Gastrocnemius medialis (tissue), 4 donors: ENCODE data around the gene NT5C1A. TPM values are rescaled to one million over a fixed set of nuclear protein-coding genes. Genes with fewer than 3 reads are reported as not detected.

Experiments
- ATAC-seq, 2 donors: fragments of 150-250 bp; one replicate each; pipeline ENCODE4 v1.9.1; 2016
- DNase-seq, 2 donors: peaks; one replicate each; pipeline ENCODE4 v3.0.0-alpha.2; 2019
- H3K27ac ChIP-seq, 4 donors: fragments of 200-600 bp; sonication (generic); 1 replicate in 1 of 4; 2 replicates in 3 of 4; pipeline ENCODE4 v1.5.1; 2016 to 2018; ENCODE audit warnings: mild to moderate bottlenecking in 2 of 4, moderate library complexity in 1 of 4
- H3K27me3 ChIP-seq, 3 donors: fragments of 200-600 bp; sonication (generic) in 2 of 3; 1 replicate in 1 of 3; 2 replicates in 2 of 3; pipeline versions ENCODE4 v1.5.1 to v1.6.0; 2016 to 2019; ENCODE audit warnings: mild to moderate bottlenecking in 1 of 3, moderate library complexity in 1 of 3
- H3K36me3 ChIP-seq, 2 donors: fragments of 200-600 bp; sonication (generic) in 1 of 2; one replicate each; pipeline ENCODE4 v1.5.1; 2017 to 2018
- H3K4me1 ChIP-seq, 2 donors: fragments of 200-600 bp; sonication (generic) in 1 of 2; one replicate each; pipeline ENCODE4 v1.5.1; 2016 to 2017; ENCODE audit warnings: mild to moderate bottlenecking in 2 of 2
- H3K4me3 ChIP-seq, 4 donors: fragments of 200-600 bp; sonication (generic) in 3 of 4; 1 replicate in 1 of 4; 2 replicates in 3 of 4; pipeline ENCODE4 v1.5.1; 2016 to 2019; ENCODE audit warnings: mild to moderate bottlenecking in 2 of 4
- H3K9me3 ChIP-seq, 3 donors: fragments of 200-600 bp; sonication (generic) in 2 of 3; 1 replicate in 1 of 3; 2 replicates in 2 of 3; pipeline ENCODE4 v1.5.1; 2016 to 2019
- CTCF ChIP-seq, 5 experiments: fragments of 450-650 bp in 3 of 5; fragments of 200-600 bp in 2 of 5; sonication (generic) in 2 of 5; IDR thresholded peaks in 4 of 5; conservative IDR thresholded peaks in 1 of 5; 1 replicate in 4 of 5; 2 replicates in 1 of 5; pipeline ENCODE4 v1.5.1; 2016 to 2019; ENCODE audit warnings: antibody characterized with exemption in 5 of 5, mild to moderate bottlenecking in 3 of 5, moderate library complexity in 3 of 5
- POLR2A ChIP-seq, 2 donors: fragments of 450-650 bp; IDR thresholded peaks; one replicate each; pipeline ENCODE4 v1.6.1; 2017; ENCODE audit warnings: antibody characterized with exemption in 2 of 2, mild to moderate bottlenecking in 2 of 2, moderate library complexity in 2 of 2
- in situ Hi-C, 4 donors: fragments of 200-750 bp; cut with MboI; loops; one replicate each; pipeline versions ENCODE4 v1.15.0 to v1.8.0; 2017; ENCODE audit warnings: low sequenced_read_pairs in 4 of 4
- intact Hi-C: fragments of 100-400 bp; cut with DNase I; formaldehyde crosslinking; loops from one replicate; pipeline ENCODE4 v1.15.1; 2023; ENCODE audit warnings: low total_unique reads
- total RNA-seq, 4 donors: library from RNA; depleted of rRNA; stranded (reverse); fragments of >200 nt; gene quantifications; one replicate each; pipeline versions ENCODE4 v1.1.0 to v1.2.3, GENCODE V29; 2016

NT5C1A gene
- total RNA-seq, 4 donors from 2014 or later: 10.8 to 85.5 (median 59.9) TPM

- H3K36me3 ChIP-seq: no peaks in the 10 kb centered on the region
- H3K27ac ChIP-seq: no peak overlapping the region
- no peaks in the 10 kb centered on the region for H3K4me1 ChIP-seq
- intact Hi-C loops: no loop called here
- DNase-seq: no peak
- ATAC-seq: no peak
- in situ Hi-C loops: loop anchor here in 1 of 4 donors (10.0 kb wide), 1 partner anchor 109 kb away; no protein-coding TSS in a partner anchor
- H3K9me3 ChIP-seq: no peaks in the 10 kb centered on the region
- H3K4me3 ChIP-seq: no peak overlapping the region
- TF ChIP-seq POLR2A (IDR thresholded peaks at IDR 0.05) (no peak), CTCF (IDR thresholded peaks at IDR 0.05 in 4 of 5, conservative IDR thresholded peaks at IDR 0.05 in 1 of 5) (no peak)
- peaks cover 0 to 5% (median 0%) of the 10 kb centered on the region in 3 donors for H3K27me3 ChIP-seq
These were observed 41.6 kb upstream of the NT5C1A start for GRCh38 chr1:39713557-39713956.

- TF ChIP-seq POLR2A (IDR thresholded peaks at IDR 0.05) (no peak), CTCF (IDR thresholded peaks at IDR 0.05 in 4 of 5, conservative IDR thresholded peaks at IDR 0.05 in 1 of 5) (no peak)
- no peaks in the 10 kb centered on the region for H3K36me3 ChIP-seq
- no peaks in the 10 kb centered on the region for H3K4me1 ChIP-seq
- intact Hi-C loops: no loop called here
- H3K4me3 ChIP-seq: no peak overlapping the region
- H3K27me3 ChIP-seq: no peaks in the 10 kb centered on the region
- ATAC-seq (no peak), DNase-seq (no peak)
- in situ Hi-C loops: loop anchor here in 1 of 4 donors (10.0 kb wide), 1 partner anchor 107 kb away; no protein-coding TSS in a partner anchor
- H3K27ac ChIP-seq: no peak overlapping the region
- no peaks in the 10 kb centered on the region for H3K9me3 ChIP-seq
These were observed 40.0 kb upstream of the NT5C1A start for GRCh38 chr1:39711966-39712340.

GRCh38 chr1:39711104-39711965, 39.4 kb upstream of the NT5C1A start:
- intact Hi-C loops (no loop called here), in situ Hi-C loops (loop anchor here in 1 of 4 donors (10.0 kb wide), 1 partner anchor 107 kb away; no protein-coding TSS in a partner anchor)
- TF ChIP-seq POLR2A (IDR thresholded peaks at IDR 0.05) (no peak), CTCF (IDR thresholded peaks at IDR 0.05 in 4 of 5, conservative IDR thresholded peaks at IDR 0.05 in 1 of 5) (no peak)
- Histone ChIP-seq H3K4me1 (no peaks in the 10 kb centered on the region), H3K27me3 (no peaks in the 10 kb centered on the region), H3K27ac (no peak overlapping the region), H3K36me3 (no peaks in the 10 kb centered on the region), H3K9me3 (no peaks in the 10 kb centered on the region), H3K4me3 (no peak overlapping the region)
- DNase-seq (no peak), ATAC-seq (no peak)

GRCh38 chr1:39707506-39707905, 35.6 kb upstream of the NT5C1A start:
- in situ Hi-C loops: no loop called here
- H3K36me3 ChIP-seq: no peaks in the 10 kb centered on the region
- TF ChIP-seq POLR2A (IDR thresholded peaks at IDR 0.05) (no peak), CTCF (IDR thresholded peaks at IDR 0.05 in 4 of 5, conservative IDR thresholded peaks at IDR 0.05 in 1 of 5) (no peak)

More at GRCh38 chr1:39707506-39707905, 35.6 kb upstream of the NT5C1A start:
- DNase-seq (no peak), ATAC-seq (no peak)
- Histone ChIP-seq H3K4me1 (no peaks in the 10 kb centered on the region), H3K27me3 (no peaks in the 10 kb centered on the region), H3K9me3 (no peaks in the 10 kb centered on the region), H3K27ac (no peak overlapping the region), H3K4me3 (no peak overlapping the region)
- intact Hi-C loops: no loop called here
